ENCODE measurements around the gene SET. TPM values are rescaled to one million over a fixed set of nuclear protein-coding genes. Genes with fewer than 3 reads are reported as not detected.
"Not testable (repeated sequence)": the region's sequence is repeated elsewhere in the genome, so short reads cannot be mapped to it uniquely, and the experiment has no call there.

The SET gene
- polyA plus RNA-seq, 1 donor (not counting 4 experiments of a cell fraction or from before 2014, with no cell fraction given): 267 TPM

GRCh38 chr9:128694344-128694743, 5.3 kb downstream of the SET start:
- dilution Hi-C loops (cut with MboI; ENCODE audit: extremely low pct_ligation_motif_present, low sequenced_read_pairs): no loop called here
- Histone ChIP-seq H3K9me3 (ENCODE audit: control insufficient read depth, low read depth, low read length) (no peaks in the 10 kb centered on the region), H2AFZ (ENCODE audit: control insufficient read depth, low read length) (no peak overlapping the region), H4K20me1 (ENCODE audit: control insufficient read depth, extremely low read depth, insufficient read depth, low read length) (peaks cover 4% of the 10 kb centered on the region), H3K9me1 (ENCODE audit: control insufficient read depth, extremely low read depth, insufficient read depth, low read length) (no peaks in the 10 kb centered on the region), H3K79me2 (ENCODE audit: control insufficient read depth, insufficient read depth, low read length) (peaks cover 28% of the 10 kb centered on the region), H3K4me2 (ENCODE audit: control insufficient read depth, extremely low read depth, insufficient read depth, low read depth, low read length) (no peak overlapping the region), H3K27me3 (ENCODE audit: control insufficient read depth, extremely low read depth, insufficient read depth, low read length) (no peaks in the 10 kb centered on the region), H3K4me1 (ENCODE audit: control insufficient read depth, extremely low read depth, insufficient read depth, low read length) (peaks cover 6% of the 10 kb centered on the region), H3K27ac (ENCODE audit: control insufficient read depth, insufficient read depth, low read length) (no peak overlapping the region), H3K9ac (ENCODE audit: control insufficient read depth, extremely low read depth, insufficient read depth, low read length) (no peak overlapping the region), H3K4me3 (ENCODE audit: control insufficient read depth in 2 of 3, extremely low read depth in 1 of 3, insufficient read depth in 2 of 3, low read depth in 1 of 3, low read length in 3 of 3) (no peak overlapping the region), H3K36me3 (ENCODE audit: control insufficient read depth in 2 of 2, extremely low read depth in 1 of 2, insufficient read depth in 2 of 2, low read length in 2 of 2) (peaks cover 6 to 30% of the 10 kb centered on the region in 2 experiments)
- DNase-seq (ENCODE audit: low read depth, low spot score) (no peak), FAIRE-seq (no peak)
- no peak for TF ChIP-seq CTCF (optimal IDR thresholded peaks at IDR 0.05 in 1 of 3, IDR thresholded peaks at IDR 0.05 in 1 of 3, conservative IDR thresholded peaks at IDR 0.05 in 1 of 3; ENCODE audit: extremely low read depth in 1 of 3, insufficient read depth in 2 of 3, low read length in 3 of 3)
- no peak for TF ChIP-seq EZH2 (IDR thresholded peaks at IDR 0.05; ENCODE audit: low read length)

GRCh38 chr9:128696923-128697707, 8.1 kb downstream of the SET start:
- peaks cover 5% of the 10 kb centered on the region for H3K79me2 ChIP-seq (ENCODE audit: control insufficient read depth, insufficient read depth, low read length)
- no peak overlapping the region for H3K4me2 ChIP-seq (ENCODE audit: control insufficient read depth, extremely low read depth, insufficient read depth, low read depth, low read length)
- H3K4me3 ChIP-seq (ENCODE audit: control insufficient read depth in 2 of 3, extremely low read depth in 1 of 3, insufficient read depth in 2 of 3, low read depth in 1 of 3, low read length in 3 of 3): no peak overlapping the region
- DNase-seq (ENCODE audit: low read depth, low spot score) (no peak), FAIRE-seq (no peak)
- dilution Hi-C loops (cut with MboI; ENCODE audit: extremely low pct_ligation_motif_present, low sequenced_read_pairs): no loop called here
- no peak for TF ChIP-seq EZH2 (IDR thresholded peaks at IDR 0.05; ENCODE audit: low read length)
- no peak for TF ChIP-seq CTCF (optimal IDR thresholded peaks at IDR 0.05 in 1 of 3, IDR thresholded peaks at IDR 0.05 in 1 of 3, conservative IDR thresholded peaks at IDR 0.05 in 1 of 3; ENCODE audit: extremely low read depth in 1 of 3, insufficient read depth in 2 of 3, low read length in 3 of 3)
- no peaks in the 10 kb centered on the region for H3K4me1 ChIP-seq (ENCODE audit: control insufficient read depth, extremely low read depth, insufficient read depth, low read length)
- H4K20me1 ChIP-seq (ENCODE audit: control insufficient read depth, extremely low read depth, insufficient read depth, low read length): no peaks in the 10 kb centered on the region
- no peaks in the 10 kb centered on the region for H3K9me1 ChIP-seq (ENCODE audit: control insufficient read depth, extremely low read depth, insufficient read depth, low read length)
- H3K27ac ChIP-seq (ENCODE audit: control insufficient read depth, insufficient read depth, low read length): no peak overlapping the region
- H2AFZ ChIP-seq (ENCODE audit: control insufficient read depth, low read length): no peak overlapping the region
- no peak overlapping the region for H3K9ac ChIP-seq (ENCODE audit: control insufficient read depth, extremely low read depth, insufficient read depth, low read length)
- H3K9me3 ChIP-seq (ENCODE audit: control insufficient read depth, low read depth, low read length): no peaks in the 10 kb centered on the region
- H3K36me3 ChIP-seq (ENCODE audit: control insufficient read depth in 2 of 2, extremely low read depth in 1 of 2, insufficient read depth in 2 of 2, low read length in 2 of 2): peaks cover 4 to 21% of the 10 kb centered on the region in 2 experiments
- no peaks in the 10 kb centered on the region for H3K27me3 ChIP-seq (ENCODE audit: control insufficient read depth, extremely low read depth, insufficient read depth, low read length)

- H3K79me2 ChIP-seq (ENCODE audit: control insufficient read depth, insufficient read depth, low read length); H3K4me3 ChIP-seq (ENCODE audit: control insufficient read depth in 2 of 3, extremely low read depth in 1 of 3, insufficient read depth in 2 of 3, low read depth in 1 of 3, low read length in 3 of 3); H3K9me3 ChIP-seq (ENCODE audit: control insufficient read depth, low read depth, low read length); H3K9me1 ChIP-seq (ENCODE audit: control insufficient read depth, extremely low read depth, insufficient read depth, low read length); H3K4me1 ChIP-seq (ENCODE audit: control insufficient read depth, extremely low read depth, insufficient read depth, low read length); H2AFZ ChIP-seq (ENCODE audit: control insufficient read depth, low read length); H3K9ac ChIP-seq (ENCODE audit: control insufficient read depth, extremely low read depth, insufficient read depth, low read length); H3K27me3 ChIP-seq (ENCODE audit: control insufficient read depth, extremely low read depth, insufficient read depth, low read length); dilution Hi-C loops (cut with MboI; ENCODE audit: extremely low pct_ligation_motif_present, low sequenced_read_pairs); H3K36me3 ChIP-seq (ENCODE audit: control insufficient read depth in 2 of 2, extremely low read depth in 1 of 2, insufficient read depth in 2 of 2, low read length in 2 of 2); DNase-seq (ENCODE audit: low read depth, low spot score); H3K4me2 ChIP-seq (ENCODE audit: control insufficient read depth, extremely low read depth, insufficient read depth, low read depth, low read length); H3K27ac ChIP-seq (ENCODE audit: control insufficient read depth, insufficient read depth, low read length); FAIRE-seq; H4K20me1 ChIP-seq (ENCODE audit: control insufficient read depth, extremely low read depth, insufficient read depth, low read length): not testable (repeated sequence)
Observed at GRCh38 chr9:128699096-128699795, 10.2 kb downstream of the SET start.
